ENCODE measurements around the gene ERBB2.

GRCh38 chr17:39650121-39650579 is 49.7 kb upstream of the ERBB2 start:
- TF ChIP-seq CTCF (IDR thresholded peaks at IDR 0.05) (no peak), POLR2A (IDR thresholded peaks at IDR 0.05) (no peak)

Measured in right lobe of liver (tissue), 4 donors.